Measurements from ENCODE around the gene NOMO2. TPM values are rescaled to one million over a fixed set of nuclear protein-coding genes. Genes with fewer than 3 reads are reported as not detected.
"Not testable (repeated sequence)": the region's sequence is repeated elsewhere in the genome, so short reads cannot be mapped to it uniquely, and the experiment has no call there.

NOMO2 gene
- total and polyA plus RNA-seq, 10 of the 15 experiments (the other 5 are each of a cell fraction or from before 2014, with no cell fraction given): 30.2 to 110 (median 73.2) TPM

- H3K27ac ChIP-seq (ENCODE audit: control insufficient read depth, insufficient read depth); H4K20me1 ChIP-seq (ENCODE audit: control insufficient read depth, insufficient read depth); H3K79me2 ChIP-seq (ENCODE audit: control insufficient read depth, insufficient read depth, low read length); H3K36me3 ChIP-seq (ENCODE audit: control insufficient read depth in 2 of 2, insufficient read depth in 2 of 2, low read length in 1 of 2); H3K9me3 ChIP-seq (replicated peaks; ENCODE audit: control insufficient read depth, insufficient read depth, low read length); H2AFZ ChIP-seq (ENCODE audit: control insufficient read depth, low read depth, low read length); intact Hi-C loops (cut with micrococcal nuclease; ENCODE audit: unreplicated experiment); H3K9ac ChIP-seq (ENCODE audit: control insufficient read depth, insufficient read depth, low read length); H3K4me3 ChIP-seq; H3K4me2 ChIP-seq (ENCODE audit: control insufficient read depth, insufficient read depth); POLR2A ChIA-PET; H3K27me3 ChIP-seq (replicated peaks in 1 of 2; ENCODE audit: control insufficient read depth in 2 of 2, insufficient read depth in 2 of 2, low read length in 1 of 2); FAIRE-seq; DNase-seq (ENCODE audit: low read depth, low spot score); CTCF ChIA-PET; RAD21 ChIA-PET (ENCODE audit: unreplicated experiment); H3K4me1 ChIP-seq (ENCODE audit: control insufficient read depth, insufficient read depth, low read length); BruUV-seq (replicated peaks); in situ Hi-C loops (cut with MboI): not testable (repeated sequence)
- WGBS (ENCODE audit: insufficient coverage, insufficient replicate concordance, low lambda C conversion rate, missing lambda C conversion rate): 0% methylated on average over 1 of the region's 2 CpGs
- ATAC-seq: peak; percentile 75
- SMC1A ChIA-PET (ENCODE audit: uncharacterized antibody, unreplicated experiment): interaction anchor here (0.6 kb wide), 1 partner anchor 184 kb away, joined by 3 read pairs; no protein-coding TSS in a partner anchor
Observed at GRCh38 chr16:18575945-18576344, 14.0 kb upstream of the NOMO2 start.

GRCh38 chr16:18575298-18575917, 13.5 kb upstream of the NOMO2 start:
- POLR2A ChIA-PET; H3K4me2 ChIP-seq (ENCODE audit: control insufficient read depth, insufficient read depth); FAIRE-seq; H3K9me3 ChIP-seq (replicated peaks; ENCODE audit: control insufficient read depth, insufficient read depth, low read length); in situ Hi-C loops (cut with MboI); CTCF ChIA-PET; H3K79me2 ChIP-seq (ENCODE audit: control insufficient read depth, insufficient read depth, low read length); H3K27ac ChIP-seq (ENCODE audit: control insufficient read depth, insufficient read depth); H2AFZ ChIP-seq (ENCODE audit: control insufficient read depth, low read depth, low read length); RAD21 ChIA-PET (ENCODE audit: unreplicated experiment); DNase-seq (ENCODE audit: low read depth, low spot score); H4K20me1 ChIP-seq (ENCODE audit: control insufficient read depth, insufficient read depth); H3K9ac ChIP-seq (ENCODE audit: control insufficient read depth, insufficient read depth, low read length); BruUV-seq (replicated peaks); H3K4me1 ChIP-seq (ENCODE audit: control insufficient read depth, insufficient read depth, low read length); ATAC-seq; intact Hi-C loops (cut with micrococcal nuclease; ENCODE audit: unreplicated experiment); H3K27me3 ChIP-seq (replicated peaks in 1 of 2; ENCODE audit: control insufficient read depth in 2 of 2, insufficient read depth in 2 of 2, low read length in 1 of 2); H3K4me3 ChIP-seq; H3K36me3 ChIP-seq (ENCODE audit: control insufficient read depth in 2 of 2, insufficient read depth in 2 of 2, low read length in 1 of 2): not testable (repeated sequence)
- SMC1A ChIA-PET (ENCODE audit: uncharacterized antibody, unreplicated experiment): interaction anchor here (0.6 kb wide), 1 partner anchor 185 kb away, joined by 3 read pairs; no protein-coding TSS in a partner anchor
- 34% methylated on average over 10 of the region's 13 CpGs for WGBS (ENCODE audit: insufficient coverage, insufficient replicate concordance, low lambda C conversion rate, missing lambda C conversion rate)

DNA sequence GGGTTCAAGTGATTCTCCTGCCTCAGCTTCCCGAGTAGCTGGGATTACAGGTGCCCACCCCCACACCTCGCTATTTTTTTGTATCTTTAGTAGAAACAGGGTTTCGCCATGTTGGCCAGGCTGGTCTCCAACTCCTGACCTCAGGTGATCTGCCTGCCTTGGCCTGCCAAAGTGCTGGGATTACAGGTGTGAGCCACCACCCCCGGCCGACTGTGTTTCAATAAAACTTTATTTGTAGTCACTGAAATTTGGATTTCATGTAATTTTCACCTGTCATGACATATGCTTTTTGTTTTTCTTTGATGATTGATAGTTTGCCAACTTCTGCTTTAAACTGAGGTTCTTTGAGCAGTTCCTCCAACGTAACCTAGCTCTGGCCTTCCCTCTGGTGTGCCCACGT, 12.0 kb upstream of the NOMO2 start:
- H3K27ac ChIP-seq (ENCODE audit: control insufficient read depth, insufficient read depth): not testable (repeated sequence)

GRCh38 chr16:18572973-18573372, 11.1 kb upstream of the NOMO2 start:
- H3K36me3 ChIP-seq (ENCODE audit: control insufficient read depth in 2 of 2, insufficient read depth in 2 of 2, low read length in 1 of 2); H3K4me1 ChIP-seq (ENCODE audit: control insufficient read depth, insufficient read depth, low read length); H3K79me2 ChIP-seq (ENCODE audit: control insufficient read depth, insufficient read depth, low read length); RAD21 ChIA-PET (ENCODE audit: unreplicated experiment); H3K9me3 ChIP-seq (replicated peaks; ENCODE audit: control insufficient read depth, insufficient read depth, low read length); DNase-seq (ENCODE audit: low read depth, low spot score); CTCF ChIA-PET; in situ Hi-C loops (cut with MboI); FAIRE-seq; POLR2A ChIA-PET; H2AFZ ChIP-seq (ENCODE audit: control insufficient read depth, low read depth, low read length); H3K9ac ChIP-seq (ENCODE audit: control insufficient read depth, insufficient read depth, low read length); H4K20me1 ChIP-seq (ENCODE audit: control insufficient read depth, insufficient read depth); H3K4me3 ChIP-seq; SMC1A ChIA-PET (ENCODE audit: uncharacterized antibody, unreplicated experiment); BruUV-seq (replicated peaks); intact Hi-C loops (cut with micrococcal nuclease; ENCODE audit: unreplicated experiment); H3K4me2 ChIP-seq (ENCODE audit: control insufficient read depth, insufficient read depth); H3K27me3 ChIP-seq (replicated peaks in 1 of 2; ENCODE audit: control insufficient read depth in 2 of 2, insufficient read depth in 2 of 2, low read length in 1 of 2); ATAC-seq; H3K27ac ChIP-seq (ENCODE audit: control insufficient read depth, insufficient read depth): not testable (repeated sequence)
- WGBS (ENCODE audit: insufficient coverage, insufficient replicate concordance, low lambda C conversion rate, missing lambda C conversion rate): 41% methylated on average over 5 of the region's 8 CpGs

More for the DNA sequence above, 12.0 kb upstream of the NOMO2 start:
- H2AFZ ChIP-seq (ENCODE audit: control insufficient read depth, low read depth, low read length); H3K4me3 ChIP-seq; RAD21 ChIA-PET (ENCODE audit: unreplicated experiment); POLR2A ChIA-PET; DNase-seq (ENCODE audit: low read depth, low spot score); intact Hi-C loops (cut with micrococcal nuclease; ENCODE audit: unreplicated experiment); FAIRE-seq; ATAC-seq; H3K4me1 ChIP-seq (ENCODE audit: control insufficient read depth, insufficient read depth, low read length); in situ Hi-C loops (cut with MboI); H3K79me2 ChIP-seq (ENCODE audit: control insufficient read depth, insufficient read depth, low read length); H3K27me3 ChIP-seq (replicated peaks in 1 of 2; ENCODE audit: control insufficient read depth in 2 of 2, insufficient read depth in 2 of 2, low read length in 1 of 2); BruUV-seq (replicated peaks); CTCF ChIA-PET; H4K20me1 ChIP-seq (ENCODE audit: control insufficient read depth, insufficient read depth); H3K9ac ChIP-seq (ENCODE audit: control insufficient read depth, insufficient read depth, low read length); SMC1A ChIA-PET (ENCODE audit: uncharacterized antibody, unreplicated experiment); H3K4me2 ChIP-seq (ENCODE audit: control insufficient read depth, insufficient read depth); H3K36me3 ChIP-seq (ENCODE audit: control insufficient read depth in 2 of 2, insufficient read depth in 2 of 2, low read length in 1 of 2); H3K9me3 ChIP-seq (replicated peaks; ENCODE audit: control insufficient read depth, insufficient read depth, low read length): not testable (repeated sequence)
- 85% methylated on average over 2 of the region's 7 CpGs for WGBS (ENCODE audit: insufficient coverage, insufficient replicate concordance, low lambda C conversion rate, missing lambda C conversion rate)

Measured in GM12878 (cell line).